ENCODE measurements around the gene C1QTNF7.

C1QTNF7 gene, protein sequence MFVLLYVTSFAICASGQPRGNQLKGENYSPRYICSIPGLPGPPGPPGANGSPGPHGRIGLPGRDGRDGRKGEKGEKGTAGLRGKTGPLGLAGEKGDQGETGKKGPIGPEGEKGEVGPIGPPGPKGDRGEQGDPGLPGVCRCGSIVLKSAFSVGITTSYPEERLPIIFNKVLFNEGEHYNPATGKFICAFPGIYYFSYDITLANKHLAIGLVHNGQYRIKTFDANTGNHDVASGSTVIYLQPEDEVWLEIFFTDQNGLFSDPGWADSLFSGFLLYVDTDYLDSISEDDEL

DNA sequence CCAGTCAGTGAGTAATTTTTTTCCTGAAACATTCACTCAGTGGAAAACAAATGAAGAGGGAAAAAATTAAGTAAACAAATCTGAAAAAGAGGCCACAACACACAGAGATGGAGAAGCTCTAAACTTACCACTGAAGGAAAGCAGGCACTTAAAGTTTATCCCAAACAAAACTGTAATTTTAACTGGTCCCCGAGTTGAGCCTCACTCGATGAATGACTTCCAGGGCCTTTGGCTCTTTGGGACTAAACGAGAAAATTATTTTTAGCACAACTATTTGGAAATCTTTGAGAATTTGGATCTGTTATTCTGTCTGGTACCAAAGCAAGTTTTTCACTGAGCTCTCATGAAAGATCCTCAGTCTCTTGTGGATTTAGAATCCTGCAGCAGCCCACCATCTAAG lies at the start of gene C1QTNF7:
TSS of gene C1QTNF7 (plus strand) at position 333 of the 400 bp plus-strand sequence. CDS start 7,711 bp downstream, outside the sequence.
- DNase-seq: no peak

DNA sequence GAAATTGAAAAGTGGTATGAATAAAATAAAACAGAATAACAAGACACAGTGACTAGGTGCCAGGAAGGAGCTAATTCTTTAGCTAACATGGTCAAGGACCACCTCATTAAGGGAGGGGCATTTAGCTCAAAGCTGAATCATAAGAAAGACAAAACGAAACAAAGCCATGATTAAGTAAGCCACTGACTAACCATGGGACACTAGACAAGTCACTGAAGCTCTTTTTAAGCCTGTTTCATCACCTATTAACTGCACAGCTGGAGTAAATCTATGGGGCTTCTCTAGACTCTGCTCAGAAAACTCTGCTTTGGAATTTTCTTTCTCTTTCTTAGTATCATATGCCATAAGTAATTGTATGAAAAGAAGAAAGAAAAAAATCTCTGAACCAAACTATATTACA lies 49.8 kb upstream of the C1QTNF7 start:
- DNase-seq: no peak

DNA sequence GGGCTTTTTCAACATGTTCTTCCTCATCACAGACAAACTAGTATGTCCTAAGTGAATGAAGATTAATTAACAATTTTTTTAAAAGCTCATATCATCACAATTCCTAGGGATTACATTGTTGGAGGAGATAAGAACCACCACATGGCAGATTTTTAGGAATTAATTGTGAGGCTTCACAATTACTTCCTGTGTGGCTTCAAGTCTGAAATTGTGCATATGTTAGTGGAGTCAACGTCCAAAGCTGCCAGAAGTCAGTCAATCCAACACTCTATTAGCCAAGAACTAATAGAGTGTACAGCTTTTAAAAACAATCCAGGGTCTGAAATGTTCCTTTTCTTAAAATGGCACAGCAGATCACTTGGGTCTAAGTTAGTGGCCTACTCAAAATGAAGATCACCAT lies 49.3 kb upstream of the C1QTNF7 start:
- DNase-seq: no peak

DNA sequence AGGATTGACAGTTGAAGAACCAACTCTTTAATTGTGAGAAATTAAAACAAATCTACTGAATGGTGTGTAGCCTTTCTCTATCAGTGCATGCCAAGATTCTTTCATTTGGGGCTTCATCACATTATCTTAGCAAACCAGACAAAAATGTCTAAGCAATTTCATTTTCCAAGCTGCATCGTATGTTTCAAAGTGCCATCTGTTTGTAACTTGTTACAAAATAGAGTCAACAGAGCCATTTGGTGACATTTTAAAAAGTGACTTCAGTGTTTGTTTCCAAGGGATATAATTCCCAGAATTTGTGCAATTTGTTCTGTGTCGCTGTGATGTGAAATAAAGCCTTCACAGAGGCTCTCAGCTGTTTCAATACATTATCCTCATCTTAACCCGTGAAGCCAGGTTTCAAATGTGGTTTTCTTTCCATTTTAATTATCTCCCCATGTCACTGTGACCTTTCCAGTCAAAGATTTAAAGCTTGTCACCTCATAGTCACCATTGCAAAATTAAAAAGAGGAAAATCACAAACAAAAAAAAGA lies 46.0 kb upstream of the C1QTNF7 start:
- DNase-seq: no peak

DNA sequence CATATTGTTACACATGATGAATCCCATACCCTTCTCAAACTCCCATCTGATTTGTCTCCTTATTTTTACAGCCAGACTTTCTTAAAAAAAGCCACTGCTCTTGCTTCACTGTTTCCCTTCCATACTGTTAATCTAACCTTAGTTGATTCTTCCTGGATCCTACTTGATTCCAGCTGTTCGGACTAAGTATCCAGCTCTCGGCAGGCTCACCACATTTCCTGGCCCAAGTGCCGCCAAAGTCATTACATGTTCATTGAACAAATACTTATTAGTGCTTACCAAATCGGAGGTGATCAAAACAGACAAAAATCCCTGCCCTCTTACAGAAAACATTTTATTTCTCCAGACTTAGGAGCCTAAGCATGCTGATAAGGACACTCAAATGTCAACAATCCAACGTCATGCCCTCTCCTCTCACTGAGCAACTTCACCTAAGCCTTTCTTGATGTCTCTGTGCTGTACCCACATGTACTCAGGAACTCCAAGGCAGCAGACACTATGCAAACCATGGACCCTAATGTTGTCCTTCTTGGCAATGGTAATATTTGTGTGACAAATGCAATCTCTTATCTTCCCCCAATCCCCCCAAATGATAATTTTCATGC lies 45.1 kb upstream of the C1QTNF7 start:
- DNase-seq: no peak

DNA sequence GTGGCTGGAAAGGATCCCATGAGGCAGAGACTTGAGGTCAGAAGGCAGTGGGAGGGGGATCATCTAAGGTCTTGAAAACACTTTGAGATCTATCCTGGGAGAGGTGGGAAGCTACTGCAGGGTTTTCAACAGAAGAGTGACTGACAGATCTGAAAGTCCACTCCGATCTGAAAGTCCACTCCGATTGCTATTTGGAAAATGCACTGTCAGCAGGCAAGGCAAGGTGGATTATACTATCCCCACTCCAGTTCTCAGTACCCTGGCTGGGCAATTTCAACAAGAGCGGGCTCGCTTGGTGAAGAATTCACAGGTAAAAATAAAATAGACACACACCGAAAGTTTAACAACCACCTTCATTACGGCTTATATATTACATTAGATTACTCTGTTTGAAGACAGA lies 42.3 kb upstream of the C1QTNF7 start:
- DNase-seq: no peak

DNA sequence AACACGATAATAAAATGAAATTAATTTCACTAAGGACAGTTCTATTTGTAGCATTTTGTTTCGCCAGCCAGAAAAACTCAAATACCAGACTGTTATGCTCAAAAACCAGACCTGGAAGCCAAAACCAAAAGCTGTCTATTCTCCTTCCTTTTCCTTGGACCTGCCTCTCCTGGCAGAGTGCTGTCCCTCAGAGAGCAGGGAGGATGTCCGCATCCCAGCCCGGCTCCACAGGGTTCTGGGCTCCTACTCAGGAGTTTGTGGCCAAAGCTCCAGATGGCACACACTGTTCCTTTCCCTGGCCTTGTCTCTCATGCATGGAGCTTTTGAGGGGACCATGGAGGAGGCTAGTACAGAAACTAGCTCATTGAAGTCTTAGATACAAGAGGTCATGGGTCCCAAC lies 41.9 kb upstream of the C1QTNF7 start:
- DNase-seq: no peak

DNA sequence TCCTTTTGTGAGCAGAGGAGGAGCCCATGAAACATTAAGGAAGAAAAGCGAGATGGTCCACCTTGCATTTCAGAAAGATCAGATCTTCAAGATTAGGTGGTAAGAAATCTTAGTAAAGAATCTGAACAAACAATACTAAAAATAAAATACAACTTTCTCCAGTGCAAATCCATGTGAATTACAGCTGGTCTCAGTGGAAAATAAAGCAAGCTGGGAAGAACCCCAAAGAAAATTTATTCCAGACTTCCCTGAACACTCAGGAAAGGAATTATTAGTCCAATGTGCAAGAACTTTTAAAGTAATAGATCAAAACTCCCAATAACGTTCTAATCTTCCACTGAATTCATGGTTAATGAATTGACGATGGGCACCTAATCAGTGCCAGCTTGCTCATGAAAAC lies 37.3 kb upstream of the C1QTNF7 start:
- no peak for DNase-seq

DNA sequence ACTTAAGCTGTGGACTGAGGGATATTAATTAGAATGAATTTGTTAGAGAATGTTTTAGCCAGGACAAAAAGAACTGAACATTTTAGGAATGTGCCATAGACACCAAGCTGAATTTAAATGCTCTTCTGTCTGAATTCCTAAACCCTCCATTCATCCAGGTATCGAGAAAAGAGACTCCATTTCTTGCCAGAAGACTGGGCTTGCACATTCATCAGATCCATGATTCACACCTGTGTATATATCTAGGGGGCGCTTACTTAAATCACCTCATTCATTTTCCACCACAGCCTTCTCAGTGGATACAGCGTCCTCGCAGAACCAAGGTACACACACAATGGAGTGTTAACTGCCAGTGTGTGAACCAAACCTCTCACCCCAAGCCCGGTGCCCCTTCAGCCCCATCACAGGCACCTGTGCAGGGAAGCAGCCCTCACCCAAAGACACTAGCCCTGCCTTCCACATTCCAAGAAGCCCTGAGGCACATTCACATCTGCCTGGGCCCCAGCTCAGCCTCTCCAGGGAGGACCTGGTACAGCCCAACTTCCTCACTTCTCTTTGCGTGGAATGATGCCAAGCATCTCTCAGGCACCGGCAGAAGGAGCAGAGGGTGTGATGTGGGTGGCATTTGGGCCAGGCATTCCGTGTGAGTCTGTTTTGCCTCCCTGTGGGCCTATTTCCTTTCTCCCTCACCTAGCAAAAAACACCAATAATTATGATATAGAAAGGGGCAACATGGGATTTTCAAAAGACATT lies 35.6 kb upstream of the C1QTNF7 start:
- no peak for DNase-seq

DNA sequence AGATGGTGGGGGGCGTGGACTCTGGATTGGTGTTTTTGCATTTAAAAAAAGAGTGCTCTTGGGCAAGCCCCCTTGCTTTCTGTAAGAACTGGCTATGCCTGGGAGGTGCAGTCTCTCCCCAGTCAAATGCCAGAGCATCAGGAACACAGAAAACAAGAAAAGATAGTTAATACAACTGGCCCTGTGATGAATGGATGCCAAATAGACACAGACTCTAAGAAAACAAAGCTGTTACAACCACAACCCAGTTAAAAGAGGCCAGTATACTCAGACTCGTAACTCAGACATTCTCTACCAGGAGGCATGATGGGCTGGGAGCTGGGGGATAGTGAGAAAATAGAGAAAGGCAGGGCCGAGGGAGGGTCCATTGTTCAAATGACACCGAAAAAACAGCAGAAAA lies 32.5 kb upstream of the C1QTNF7 start:
- DNase-seq: no peak

DNA sequence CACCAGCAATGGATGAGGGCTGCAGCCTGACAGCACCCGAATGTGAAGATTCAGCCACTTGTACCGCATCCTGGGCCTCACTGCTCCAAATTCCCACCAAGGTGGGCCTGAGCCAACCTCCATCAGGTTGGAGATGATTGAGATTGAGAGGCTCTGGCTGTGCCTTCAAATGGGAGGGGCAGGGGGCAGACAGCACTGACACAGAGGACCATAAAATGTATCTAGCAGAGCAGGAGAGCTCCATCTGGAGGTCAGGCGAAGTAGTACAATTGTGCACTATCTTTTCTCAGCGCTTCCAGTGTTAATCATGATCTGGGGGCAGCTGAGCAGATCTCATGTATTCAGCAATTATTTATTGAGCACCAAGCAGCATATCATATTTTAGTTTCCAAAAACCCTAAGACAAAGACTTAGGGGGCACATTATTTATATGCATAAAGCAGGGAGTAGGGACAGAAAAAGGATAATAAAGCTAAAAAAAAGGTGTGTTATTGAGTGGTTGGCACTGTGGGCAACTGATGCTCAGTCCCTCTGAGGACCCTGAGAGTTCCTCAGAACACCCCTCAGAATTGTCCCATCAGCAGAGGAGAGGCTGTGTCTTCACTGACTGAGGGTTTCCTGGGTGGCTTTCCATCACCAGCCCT lies 31.6 kb upstream of the C1QTNF7 start:
- no peak for DNase-seq

DNA sequence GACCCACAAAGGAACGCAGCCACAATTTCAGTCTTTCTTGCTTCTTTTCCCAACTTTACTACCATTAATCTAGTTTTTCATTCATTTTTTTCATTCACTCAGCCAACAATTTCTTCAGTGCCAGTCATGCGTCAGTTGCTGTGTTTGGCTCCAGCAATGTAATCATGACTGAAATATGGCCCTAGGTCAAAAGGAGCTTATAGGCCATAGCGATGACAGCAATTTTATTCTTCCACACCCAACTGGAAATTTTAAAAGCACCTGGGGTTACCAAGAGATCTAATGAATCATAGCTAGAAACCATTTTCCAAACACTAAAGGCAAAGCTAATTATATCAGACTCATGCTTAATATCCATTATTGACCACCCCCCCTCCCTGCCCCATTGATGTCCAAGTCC lies 29.8 kb upstream of the C1QTNF7 start:
- DNase-seq: no peak

DNA sequence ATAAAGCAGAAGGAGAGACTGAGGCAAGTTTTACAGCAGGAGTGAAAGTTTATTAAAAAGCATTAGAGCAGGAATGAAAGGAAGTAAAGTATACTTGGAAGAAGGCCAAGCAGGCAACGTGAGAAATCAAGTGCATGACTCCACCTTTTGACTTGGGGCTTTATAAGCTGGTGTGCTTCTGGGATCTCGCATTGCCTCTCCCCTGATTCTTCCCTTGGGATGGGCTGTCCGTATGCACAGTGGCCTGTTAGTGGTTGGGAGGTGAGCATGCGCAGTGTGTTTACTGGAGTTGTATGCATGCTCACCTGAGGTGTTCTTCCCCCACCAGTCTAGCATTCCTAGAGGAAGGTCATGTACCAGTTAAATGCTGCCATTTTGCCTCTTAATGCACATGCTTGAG lies 29.1 kb upstream of the C1QTNF7 start:
- no peak for DNase-seq

DNA sequence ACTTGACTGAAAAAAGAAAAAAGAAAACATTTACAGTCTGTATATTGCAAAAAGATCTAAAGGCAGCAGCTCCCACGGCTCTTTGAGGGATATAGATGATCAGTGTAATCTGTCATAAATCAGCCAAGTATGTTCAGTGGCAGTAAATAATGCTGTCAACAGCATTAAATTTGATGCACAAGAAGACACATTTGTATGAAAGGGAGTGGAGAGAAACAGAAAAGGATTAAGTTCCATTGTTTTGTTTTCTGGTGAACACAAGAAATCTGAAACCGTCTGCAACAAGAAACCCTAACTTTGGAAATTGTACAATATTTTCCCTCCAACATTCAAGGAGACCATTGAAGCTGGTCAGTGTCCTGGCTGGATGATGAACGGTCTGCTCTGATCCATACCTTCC lies 27.6 kb upstream of the C1QTNF7 start:
- no peak for DNase-seq

DNA sequence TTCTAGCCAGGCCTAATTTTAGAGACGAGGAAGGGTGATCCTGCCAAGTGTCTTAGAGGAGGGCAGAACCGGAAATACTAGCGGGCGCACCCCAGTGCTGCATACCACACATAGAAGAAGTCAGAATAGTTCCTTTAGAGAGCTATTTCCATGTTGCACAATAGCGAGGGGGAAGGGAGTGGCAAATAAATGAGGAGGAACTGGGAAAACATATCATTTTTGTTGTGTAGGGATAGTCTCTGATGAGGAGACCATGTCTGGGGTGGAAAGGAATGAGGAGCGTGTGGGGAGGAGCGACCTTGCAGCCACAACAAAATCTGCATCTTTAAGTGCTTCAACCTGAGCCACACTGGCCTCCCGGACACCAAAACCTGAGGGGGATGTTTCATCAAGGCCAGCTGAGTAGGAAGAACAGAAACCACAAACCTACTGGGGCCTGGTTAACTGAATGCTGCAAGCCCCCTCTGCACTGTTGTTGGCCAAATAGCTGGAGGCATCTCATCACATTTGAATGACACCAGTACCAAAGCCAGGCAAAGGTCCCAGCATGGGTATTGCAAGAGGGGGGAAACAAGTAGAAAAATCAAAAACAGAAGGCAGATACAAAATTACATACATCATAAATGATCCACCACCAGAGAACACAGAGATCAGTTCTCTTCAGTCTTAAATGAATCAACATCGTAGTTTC lies 26.7 kb upstream of the C1QTNF7 start:
- DNase-seq: no peak

DNA sequence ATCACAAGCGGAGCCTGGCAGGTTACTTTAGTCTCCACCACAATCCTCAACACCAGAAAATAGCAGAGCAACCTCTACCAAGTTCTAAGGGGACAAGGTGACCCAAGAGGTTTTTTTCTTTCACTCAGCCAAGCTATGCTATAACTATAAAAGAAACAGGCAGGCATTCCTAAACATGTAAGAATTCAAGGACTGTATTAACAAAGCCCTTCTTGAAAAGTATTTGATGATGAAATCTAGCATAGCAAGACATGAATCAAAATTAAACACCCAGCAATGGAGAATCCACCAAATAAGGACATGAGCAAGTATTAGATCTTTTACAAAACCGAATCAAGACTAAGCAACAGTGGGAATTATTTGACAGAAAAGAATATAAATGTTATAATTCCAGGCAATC lies 25.7 kb upstream of the C1QTNF7 start:
- no peak for DNase-seq

DNA sequence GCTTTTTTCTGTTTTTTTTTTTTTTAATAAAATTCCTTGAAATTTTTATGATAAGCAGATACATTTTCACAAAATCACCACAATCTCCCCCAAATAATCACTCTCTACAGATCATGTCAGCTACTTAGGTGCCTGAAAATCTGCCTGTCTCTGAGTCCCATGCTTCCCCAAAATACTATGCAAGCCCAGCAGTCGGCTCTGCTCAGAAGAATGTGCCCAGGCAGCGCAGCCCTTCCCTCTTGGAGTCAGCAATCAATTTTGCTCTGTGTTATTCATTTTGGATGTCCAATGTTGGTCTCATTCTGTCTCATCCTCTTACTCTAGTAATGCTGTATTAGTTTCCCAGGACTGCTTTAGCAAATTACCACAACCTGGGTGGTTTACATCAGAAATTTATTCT lies 24.9 kb upstream of the C1QTNF7 start:
- DNase-seq: no peak

DNA sequence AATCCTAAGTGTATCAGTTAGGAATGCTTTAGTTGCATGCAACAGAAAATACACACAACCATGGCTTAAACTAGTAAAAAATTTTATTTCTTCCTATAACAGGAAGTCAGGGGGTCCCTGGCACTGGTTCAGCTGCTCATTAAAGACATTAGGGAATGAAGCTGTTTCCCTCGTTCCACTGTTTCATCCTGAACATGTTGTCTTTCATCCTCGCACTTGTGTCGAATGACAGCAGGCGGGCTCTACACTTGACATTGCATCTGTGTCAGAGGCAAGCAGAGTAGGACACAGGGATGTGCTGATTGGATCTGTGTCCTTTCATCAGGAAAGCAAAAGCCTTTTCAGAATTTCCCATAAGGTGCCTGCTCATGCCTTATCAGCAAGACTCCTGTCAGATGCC lies 22.8 kb upstream of the C1QTNF7 start:
- DNase-seq: no peak

DNA sequence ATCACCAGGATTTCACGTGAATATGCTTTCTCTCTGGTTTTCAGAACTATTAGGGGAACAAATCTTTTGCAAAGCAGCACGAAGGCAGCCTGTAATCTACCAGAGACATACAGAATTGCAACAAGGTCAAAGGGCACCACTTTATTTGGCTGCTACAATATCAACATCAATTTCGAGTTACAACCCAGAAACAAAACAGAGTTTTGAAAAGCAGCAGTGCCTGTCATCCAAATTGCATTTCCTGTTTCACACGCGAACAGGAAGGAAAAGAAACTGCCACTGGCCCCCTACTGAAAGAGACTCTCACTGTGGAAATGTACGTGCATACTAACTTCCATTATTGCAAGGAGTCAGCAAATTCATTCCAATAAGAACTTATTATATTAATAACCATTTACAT lies 17.1 kb upstream of the C1QTNF7 start:
- DNase-seq: no peak

DNA sequence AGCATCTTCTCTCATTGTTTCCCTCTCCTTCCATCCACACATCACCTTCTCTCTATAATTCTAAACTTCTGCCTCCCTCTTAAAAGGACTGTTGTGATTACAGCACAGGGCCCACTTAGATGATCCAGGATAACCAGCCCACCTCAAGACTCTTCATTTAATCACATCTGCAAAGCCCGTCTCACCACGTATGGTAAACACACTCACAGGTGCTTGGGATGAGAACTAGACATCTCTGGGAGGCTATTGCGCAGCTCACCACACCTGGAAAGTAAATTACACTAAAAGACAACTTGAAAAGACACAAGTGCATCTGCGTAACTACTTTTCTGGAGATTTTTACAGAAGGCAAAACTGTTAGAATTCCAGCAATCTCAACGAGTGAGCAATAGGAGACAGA lies 15.4 kb upstream of the C1QTNF7 start:
- DNase-seq: no peak

DNA sequence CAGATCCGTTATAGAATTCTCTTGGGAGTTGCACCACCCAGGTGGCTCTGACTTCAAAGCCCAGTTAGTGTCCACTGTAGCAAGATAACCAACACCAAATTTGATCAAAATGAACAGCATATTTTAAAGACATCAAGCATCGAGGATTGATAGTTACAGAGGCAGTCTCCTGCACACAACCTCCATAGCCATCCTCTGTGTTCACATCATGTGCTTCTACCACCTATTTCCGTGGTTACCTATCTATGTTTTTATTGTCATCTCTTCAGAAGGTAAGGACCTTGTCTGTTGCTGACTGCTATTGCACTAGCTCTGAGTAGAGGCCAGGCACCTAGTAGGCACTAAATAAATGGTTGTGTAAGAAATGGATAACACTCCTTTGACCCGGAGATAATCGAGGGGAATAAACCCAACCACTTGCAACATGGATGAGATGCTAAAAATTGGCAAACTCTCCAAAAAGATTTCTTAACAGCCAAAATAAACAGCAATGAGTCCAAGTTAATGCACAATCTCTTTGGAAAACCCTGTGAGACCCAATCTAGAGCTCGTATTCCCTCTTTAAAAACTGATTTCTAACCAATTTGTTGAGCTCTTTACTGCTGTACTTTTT lies 14.7 kb upstream of the C1QTNF7 start:
- DNase-seq: no peak

DNA sequence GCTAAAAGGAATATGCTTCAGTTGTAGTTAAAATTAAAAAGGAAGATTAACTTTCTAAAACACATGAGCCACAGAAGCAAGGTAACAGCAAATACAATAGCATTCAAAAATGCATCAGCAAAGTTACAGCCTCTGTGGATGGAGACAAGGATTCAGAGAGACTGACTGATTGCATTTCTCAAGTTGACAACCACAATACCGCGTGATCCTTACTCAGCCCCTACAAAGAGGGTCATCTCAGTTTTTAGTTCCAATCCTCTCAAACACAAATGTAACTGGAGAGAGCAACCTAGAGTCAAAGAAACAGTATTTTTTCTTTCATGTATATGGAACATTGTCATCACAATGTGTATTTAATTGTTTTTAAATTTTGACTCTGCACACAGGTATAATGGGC lies 14.2 kb upstream of the C1QTNF7 start:
- DNase-seq: no peak
